H1 (cell line): ENCODE data around the gene BCL2A1. TPM values are rescaled to one million over a fixed set of nuclear protein-coding genes. Genes with fewer than 3 reads are reported as not detected.

Experiments used
- CTCF ChIA-PET: fragments of 300-600 bp; sonication (Branson Sonifier 250); formaldehyde crosslinking; loops from one replicate; lab custom pipeline; 2021; ENCODE audit not compliant: partially characterized antibody; lab: Charles Lee
- POLR2A ChIA-PET: fragments of 300-600 bp; sonication (Branson Sonifier 250); formaldehyde crosslinking; loops from one replicate; lab custom pipeline; 2021; ENCODE audit warnings: inconsistent platforms; ENCODE audit not compliant: partially characterized antibody; lab: Charles Lee
- DNase-seq, 2 experiments: peaks; one replicate each; pipeline versions ENCODE4 v3.0.0 to v3.0.0-alpha.2; 2010 to 2022; ENCODE audit warnings: low spot score in 2 of 2, low read depth in 1 of 2, mixed read lengths in 1 of 2
- FAIRE-seq: peaks from 2 replicates; lab custom pipeline; 2011; peaks lifted over from hg19 to GRCh38; lab: Jason Lieb, UNC
- H2AFZ ChIP-seq: 2 replicates; pipeline ENCODE4 v1.8.1; 2012; ENCODE audit warnings: low read length, inconsistent platforms
- H2AK5ac ChIP-seq: 2 replicates; pipeline ENCODE4 v1.6.1; 2013; ENCODE audit warnings: low read depth, low read length
- H2BK120ac ChIP-seq: replicated peaks from 2 replicates; pipeline ENCODE3; 2013; ENCODE audit warnings: low read depth, low read length, inconsistent platforms
- H2BK12ac ChIP-seq: 2 replicates; pipeline ENCODE4 v1.6.1; 2013; ENCODE audit warnings: low read depth, low read length
- H2BK15ac ChIP-seq: 2 replicates; pipeline ENCODE4 v1.6.1; 2013; ENCODE audit warnings: low read length
- H2BK20ac ChIP-seq: 2 replicates; pipeline ENCODE4 v1.6.1; 2013; ENCODE audit warnings: low read length
- H2BK5ac ChIP-seq: 2 replicates; pipeline ENCODE4 v1.6.1; 2013; ENCODE audit warnings: low read depth, low read length
- H3K14ac ChIP-seq: 2 replicates; pipeline ENCODE4 v1.6.1; 2013; ENCODE audit warnings: inconsistent platforms; ENCODE audit not compliant: insufficient read length
- H3K18ac ChIP-seq: 2 replicates; pipeline ENCODE4 v1.6.1; 2013; ENCODE audit warnings: low read length; ENCODE audit errors: extremely low read depth
- H3K23ac ChIP-seq: 2 replicates; pipeline ENCODE4 v1.6.1; 2013; ENCODE audit warnings: inconsistent platforms; ENCODE audit not compliant: insufficient read length
- H3K23me2 ChIP-seq: 2 replicates; pipeline ENCODE4 v1.6.1; 2013; ENCODE audit warnings: low read depth, low read length
- H3K27ac ChIP-seq: 2 replicates; pipeline ENCODE4 v1.6.1; 2011; ENCODE audit warnings: low read depth, low read length, inconsistent platforms
- H3K27me3 ChIP-seq, 4 experiments: replicated peaks in 1 of 4; 1 replicate in 1 of 4; 2 replicates in 3 of 4; pipeline versions ENCODE4 v1.6.1 to v1.8.1; 2011 to 2013; ENCODE audit warnings: low read length in 3 of 4, mild to moderate bottlenecking in 3 of 4, inconsistent platforms in 2 of 4, mixed read lengths in 2 of 4, moderate library complexity in 1 of 4; ENCODE audit not compliant: control insufficient read depth in 3 of 4, insufficient read depth in 3 of 4; ENCODE audit errors: extremely low read depth in 1 of 4
- H3K36me3 ChIP-seq, 4 experiments: 2 replicates each; pipeline versions ENCODE4 v1.6.1 to v1.8.1; 2011 to 2013; ENCODE audit warnings: mild to moderate bottlenecking in 4 of 4, low read length in 3 of 4, moderate library complexity in 2 of 4, control low read depth in 1 of 4, inconsistent platforms in 1 of 4; ENCODE audit not compliant: insufficient read depth in 4 of 4, control insufficient read depth in 2 of 4
- H3K4ac ChIP-seq: replicated peaks from 2 replicates; pipeline ENCODE3; 2013; ENCODE audit warnings: low read length, low read depth, mixed read lengths, inconsistent platforms; ENCODE audit not compliant: insufficient read length
- H3K4me1 ChIP-seq, 4 experiments: replicated peaks in 1 of 4; 1 replicate in 1 of 4; 2 replicates in 3 of 4; pipeline versions ENCODE4 v1.6.1 to v1.8.1; 2011 to 2013; ENCODE audit warnings: low read length in 3 of 4, inconsistent platforms in 2 of 4, mixed read lengths in 1 of 4; ENCODE audit not compliant: insufficient read depth in 4 of 4, control insufficient read depth in 3 of 4
- H3K4me2 ChIP-seq, 2 experiments: 2 replicates each; pipeline versions ENCODE4 v1.6.1 to v1.8.1; 2011 to 2013; ENCODE audit warnings: low read depth in 2 of 2, low read length in 2 of 2, control low read depth in 1 of 2, inconsistent platforms in 1 of 2, mild to moderate bottlenecking in 1 of 2; ENCODE audit not compliant: insufficient read depth in 1 of 2
- H3K4me3 ChIP-seq, 4 experiments: fragments of 200-600, 300-600 bp in 1 of 4; sonication (generic), shearing (Covaris generic), sonication (Bioruptor Twin) in 1 of 4; 2 replicates each; pipeline versions ENCODE4 v1.5.1 to v1.8.1; 2011 to 2016; ENCODE audit warnings: low read length in 4 of 4, low read depth in 3 of 4, control low read depth in 2 of 4, inconsistent platforms in 2 of 4, mild to moderate bottlenecking in 2 of 4, mixed read lengths in 1 of 4, moderate library complexity in 1 of 4; ENCODE audit not compliant: insufficient read depth in 2 of 4; ENCODE audit errors: extremely low read depth in 1 of 4
- H3K56ac ChIP-seq: replicated peaks from 2 replicates; pipeline ENCODE3; 2013; ENCODE audit warnings: low read depth, mild to moderate bottlenecking, mixed read lengths, low read length, inconsistent platforms; ENCODE audit not compliant: insufficient read length
- H3K79me1 ChIP-seq: 2 replicates; pipeline ENCODE4 v1.6.1; 2013; ENCODE audit warnings: low read depth, low read length, control low read depth
- H3K79me2 ChIP-seq, 2 experiments: 2 replicates each; pipeline versions ENCODE4 v1.6.1 to v1.8.1; 2012 to 2013; ENCODE audit warnings: low read length in 2 of 2, mild to moderate bottlenecking in 2 of 2, inconsistent platforms in 1 of 2; ENCODE audit not compliant: insufficient read depth in 2 of 2, control insufficient read depth in 1 of 2
- H3K9ac ChIP-seq, 4 experiments: replicated peaks in 1 of 4; 1 replicate in 1 of 4; 2 replicates in 3 of 4; pipeline versions ENCODE4 v1.6.1 to v1.8.1; 2011 to 2013; ENCODE audit warnings: low read depth in 3 of 4, low read length in 3 of 4, control low read depth in 2 of 4, mild to moderate bottlenecking in 2 of 4, moderate library complexity in 2 of 4, inconsistent platforms in 1 of 4; ENCODE audit errors: extremely low read depth in 1 of 4
- H3K9me3 ChIP-seq, 2 experiments: 2 replicates each; pipeline versions ENCODE4 v1.6.1 to v1.8.1; 2012 to 2013; ENCODE audit warnings: mild to moderate bottlenecking in 2 of 2, moderate library complexity in 2 of 2, control low read depth in 1 of 2, inconsistent platforms in 1 of 2, low read depth in 1 of 2, low read length in 1 of 2, mixed read lengths in 1 of 2; ENCODE audit not compliant: insufficient read depth in 2 of 2
- H4K20me1 ChIP-seq, 2 experiments: replicated peaks in 1 of 2; 2 replicates each; pipeline versions ENCODE3 to v1.8.1; 2011 to 2013; ENCODE audit warnings: inconsistent platforms in 2 of 2, low read length in 2 of 2, mild to moderate bottlenecking in 1 of 2; ENCODE audit not compliant: insufficient read depth in 2 of 2, control insufficient read depth in 1 of 2
- H4K5ac ChIP-seq: 2 replicates; pipeline ENCODE4 v1.6.1; 2013; ENCODE audit warnings: low read length, low read depth, mixed read lengths, inconsistent platforms; ENCODE audit not compliant: insufficient read length
- H4K8ac ChIP-seq: 2 replicates; pipeline ENCODE4 v1.8.0; 2013; ENCODE audit warnings: mild to moderate bottlenecking, moderate library complexity, low read length, inconsistent platforms; ENCODE audit not compliant: insufficient read depth; ENCODE audit errors: extremely low read depth
- H4K91ac ChIP-seq: replicated peaks from 2 replicates; pipeline ENCODE3; 2013; ENCODE audit warnings: low read length, mixed read lengths, inconsistent platforms; ENCODE audit not compliant: insufficient read length
- BACH1 ChIP-seq: IDR thresholded peaks from 2 replicates; pipeline ENCODE4 v1.6.1; 2012; ENCODE audit warnings: low read length, improper control_type of control experiment
- GTF2F1 ChIP-seq: IDR thresholded peaks from 2 replicates; pipeline ENCODE4 v1.6.1; 2012; ENCODE audit warnings: low read depth, low read length, improper control_type of control experiment, borderline replicate concordance
- HDAC6 ChIP-seq: IDR thresholded peaks from one replicate; pipeline ENCODE4 v1.7.1; 2012; ENCODE audit warnings: low read depth, mild to moderate bottlenecking, inconsistent platforms, low read length, moderate library complexity
- SIN3A ChIP-seq, 2 experiments: IDR thresholded peaks in 1 of 2; conservative IDR thresholded peaks in 1 of 2; 2 replicates each; pipeline ENCODE4 v1.6.1; 2011 to 2012; ENCODE audit warnings: low read length in 2 of 2, improper control_type of control experiment in 1 of 2, low read depth in 1 of 2, mild to moderate bottlenecking in 1 of 2
- SP2 ChIP-seq: IDR thresholded peaks from 2 replicates; pipeline ENCODE4 v1.6.1; 2012; ENCODE audit warnings: mild to moderate bottlenecking, low read length, inconsistent platforms
- SP4 ChIP-seq: IDR thresholded peaks from 2 replicates; pipeline ENCODE4 v1.6.1; 2012; ENCODE audit warnings: low read length, inconsistent platforms
- ZNF274 ChIP-seq: IDR thresholded peaks from 2 replicates; pipeline ENCODE4 v1.7.0; 2012; ENCODE audit warnings: low read length, borderline replicate concordance; ENCODE audit errors: extremely low read depth
- whole genome bisulfite sequencing, 2 experiments: shearing (Covaris generic) in 1 of 2; methylation state at CpG; one replicate each; pipeline versions ENCODE4 v1.1.6 to v1.1.7; 2013 to 2015; ENCODE audit warnings: low lambda C conversion rate in 2 of 2, mixed read lengths in 2 of 2, inconsistent platforms in 1 of 2, low coverage in 1 of 2, missing lambda C conversion rate in 1 of 2; ENCODE audit not compliant: insufficient replicate concordance in 2 of 2, insufficient coverage in 1 of 2, insufficient read length in 1 of 2; ENCODE audit errors: extremely low coverage in 1 of 2, missing lambda C conversion rate in 1 of 2; 5-methylcytosine and 5-hydroxymethylcytosine counted together
- polyA plus RNA-seq, 7 experiments: library from polyadenylated mRNA; depleted of rRNA in 3 of 7; stranded (reverse) in 5 of 7; unstranded in 2 of 7; fragments of >200 nt in 5 of 7; fragments of 200-250 nt in 2 of 7; gene quantifications; 1 replicate in 5 of 7; 2 replicates in 1 of 7; 4 replicates in 1 of 7; pipeline versions ENCODE4 v1.2.1 to v1.2.3, GENCODE V29; 2011 to 2013; ENCODE audit warnings: missing spikeins in 2 of 7, mixed read lengths in 2 of 7
- total RNA-seq: library from RNA; stranded (reverse); fragmentation: NEBNext Ultra II Directional; extraction: Animal tissue kit (Norgen Biotek cat#: 25700); gene quantifications from 2 replicates; pipeline ENCODE4 v1.2.1, GENCODE V29; 2021
- TF ChIP-seq, protein P1 (sequence below): IDR thresholded peaks from 2 replicates; pipeline ENCODE4 v1.6.1; 2012; ENCODE audit warnings: inconsistent platforms
- TF ChIP-seq, protein P2 (sequence below): IDR thresholded peaks from 2 replicates; pipeline ENCODE4 v1.6.1; 2011; ENCODE audit warnings: low read length, improper control_type of control experiment
- TF ChIP-seq, protein P3 (sequence below), 3 experiments: IDR thresholded peaks; 1 replicate in 2 of 3; 2 replicates in 1 of 3; pipeline versions ENCODE4 v1.5.1 to v1.6.1; 2011; ENCODE audit warnings: low read length in 3 of 3, mild to moderate bottlenecking in 3 of 3, inconsistent platforms in 2 of 3, low read depth in 1 of 3, moderate library complexity in 1 of 3; ENCODE audit not compliant: insufficient read depth in 1 of 3; ENCODE audit errors: control extremely low read depth in 1 of 3

The BCL2A1 gene
- total and polyA plus RNA-seq, 2 of the 8 experiments (the other 6 are each of a cell fraction or from before 2014, with no cell fraction given): not detected

GRCh38 chr15:79924379-79924778 is 46.6 kb downstream of the BCL2A1 start:
- peaks cover 4% of the 10 kb centered on the region; the same call in 1 of the 2 replicates for H3K79me1 ChIP-seq
- H3K4me3 ChIP-seq: peak overlapping the region; percentile 53 to 95 (median 64)
- peak overlapping the region; percentile 13; the same call in 1 of the 2 replicates for H2BK5ac ChIP-seq
- 91% methylated on average over 24 of the region's 24 CpGs; no CpG with 5 or more reads in 1 of the 2 experiments for WGBS, 2 experiments
- H2BK120ac ChIP-seq: no peak overlapping the region
- FAIRE-seq (no peak), DNase-seq (no peak)
- H3K9ac ChIP-seq: no peak overlapping the region
- peak overlapping the region; percentile 5 to 63; a peak in 2 of 4 replicates for H3K4me2 ChIP-seq
- H3K56ac ChIP-seq: no peak overlapping the region
- H3K79me2 ChIP-seq: peaks cover 11 to 28% of the 10 kb centered on the region in 2 experiments; a peak in 3 of 4 replicates
- no peak overlapping the region for H4K91ac ChIP-seq
- H3K27ac ChIP-seq: no peak overlapping the region
- H2AK5ac ChIP-seq: no peak overlapping the region
- no peaks in the 10 kb centered on the region; a peak in 1 of 4 replicates for H3K9me3 ChIP-seq
- H2AFZ ChIP-seq: no peak overlapping the region
- CTCF ChIA-PET: no interaction called here
- peaks cover 0 to 16% (median 0%) of the 10 kb centered on the region in 4 experiments; a peak in 1 of 8 replicates for H3K36me3 ChIP-seq
- no peak overlapping the region for H3K4ac ChIP-seq
- no peaks in the 10 kb centered on the region for H3K27me3 ChIP-seq
- H3K14ac ChIP-seq: no peak overlapping the region
- H3K23me2 ChIP-seq: peaks cover 8% of the 10 kb centered on the region; the same call in 1 of the 2 replicates
- H4K20me1 ChIP-seq: no peaks in the 10 kb centered on the region
- no peak overlapping the region for H3K18ac ChIP-seq
- H3K23ac ChIP-seq: no peak overlapping the region
- H4K8ac ChIP-seq: peak overlapping the region; percentile 71; the same call in 1 of the 2 replicates
- POLR2A ChIA-PET: no interaction called here
- no peak overlapping the region for H2BK12ac ChIP-seq
- peaks cover 0 to 12% (median 7%) of the 10 kb centered on the region in 4 experiments; a peak in 3 of 7 replicates for H3K4me1 ChIP-seq
- H2BK15ac ChIP-seq: no peak overlapping the region
- no peak overlapping the region for H2BK20ac ChIP-seq
- H4K5ac ChIP-seq: no peak overlapping the region
- no peak for TF ChIP-seq SP4
- no peak for TF ChIP-seq HDAC6
- no peak for TF ChIP-seq SP2
- TF ChIP-seq, protein P1, sequence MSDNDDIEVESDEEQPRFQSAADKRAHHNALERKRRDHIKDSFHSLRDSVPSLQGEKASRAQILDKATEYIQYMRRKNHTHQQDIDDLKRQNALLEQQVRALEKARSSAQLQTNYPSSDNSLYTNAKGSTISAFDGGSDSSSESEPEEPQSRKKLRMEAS: no peak
- TF ChIP-seq, protein P2, sequence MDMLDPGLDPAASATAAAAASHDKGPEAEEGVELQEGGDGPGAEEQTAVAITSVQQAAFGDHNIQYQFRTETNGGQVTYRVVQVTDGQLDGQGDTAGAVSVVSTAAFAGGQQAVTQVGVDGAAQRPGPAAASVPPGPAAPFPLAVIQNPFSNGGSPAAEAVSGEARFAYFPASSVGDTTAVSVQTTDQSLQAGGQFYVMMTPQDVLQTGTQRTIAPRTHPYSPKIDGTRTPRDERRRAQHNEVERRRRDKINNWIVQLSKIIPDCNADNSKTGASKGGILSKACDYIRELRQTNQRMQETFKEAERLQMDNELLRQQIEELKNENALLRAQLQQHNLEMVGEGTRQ: no peak
- TF ChIP-seq, protein P3, sequence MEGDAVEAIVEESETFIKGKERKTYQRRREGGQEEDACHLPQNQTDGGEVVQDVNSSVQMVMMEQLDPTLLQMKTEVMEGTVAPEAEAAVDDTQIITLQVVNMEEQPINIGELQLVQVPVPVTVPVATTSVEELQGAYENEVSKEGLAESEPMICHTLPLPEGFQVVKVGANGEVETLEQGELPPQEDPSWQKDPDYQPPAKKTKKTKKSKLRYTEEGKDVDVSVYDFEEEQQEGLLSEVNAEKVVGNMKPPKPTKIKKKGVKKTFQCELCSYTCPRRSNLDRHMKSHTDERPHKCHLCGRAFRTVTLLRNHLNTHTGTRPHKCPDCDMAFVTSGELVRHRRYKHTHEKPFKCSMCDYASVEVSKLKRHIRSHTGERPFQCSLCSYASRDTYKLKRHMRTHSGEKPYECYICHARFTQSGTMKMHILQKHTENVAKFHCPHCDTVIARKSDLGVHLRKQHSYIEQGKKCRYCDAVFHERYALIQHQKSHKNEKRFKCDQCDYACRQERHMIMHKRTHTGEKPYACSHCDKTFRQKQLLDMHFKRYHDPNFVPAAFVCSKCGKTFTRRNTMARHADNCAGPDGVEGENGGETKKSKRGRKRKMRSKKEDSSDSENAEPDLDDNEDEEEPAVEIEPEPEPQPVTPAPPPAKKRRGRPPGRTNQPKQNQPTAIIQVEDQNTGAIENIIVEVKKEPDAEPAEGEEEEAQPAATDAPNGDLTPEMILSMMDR (IDR thresholded peaks at IDR 0.05; ENCODE audit: control extremely low read depth in 1 of 3, insufficient read depth in 1 of 3, low read depth in 1 of 3, low read length in 3 of 3): no peak
- TF ChIP-seq SIN3A (conservative IDR thresholded peaks at IDR 0.05 in 1 of 2, IDR thresholded peaks at IDR 0.05 in 1 of 2; ENCODE audit: low read depth in 1 of 2, low read length in 2 of 2): no peak
- TF ChIP-seq BACH1: no peak
- no peak for TF ChIP-seq ZNF274
- no peak for TF ChIP-seq GTF2F1
